K562 (cell line): ENCODE data around the gene PITPNM1. TPM values are rescaled to one million over a fixed set of nuclear protein-coding genes. Genes with fewer than 3 reads are reported as not detected.

Experiments
- ATAC-seq: fragments of 200-7000 bp; cut with Tn5 transposase; 3 replicates; pipeline ENCODE4 v1.9.1; 2020; ENCODE audit warnings: moderate library complexity
- BruUV-seq: library from RNA; stranded (reverse); fragments of 400-500 nt; replicated peaks from 2 replicates; lab custom pipeline; 2021; lab: Mats Ljungman, UMichigan
- CTCF ChIA-PET: fragments of 300-600 bp; formaldehyde crosslinking; extraction: SDS; loops from one replicate; lab custom pipeline; 2021; ENCODE audit warnings: low intra/inter-chr PET ratio; lab: Yijun Ruan, JAX
- POLR2A ChIA-PET: fragments of 300-600, 350-650 bp; sonication (Branson Sonifier 250); formaldehyde crosslinking; extraction: SDS; loops from one replicate; lab custom pipeline; 2021; ENCODE audit warnings: antibody characterized with exemption, inconsistent platforms; lab: Yijun Ruan, JAX
- DNase-seq, 4 experiments: peaks; one replicate each; pipeline versions ENCODE4 v3.0.0 to v3.0.0-alpha.2; 2011 to 2018; ENCODE audit warnings: low spot score in 3 of 4, mixed read lengths in 3 of 4; ENCODE audit errors: extremely low read depth in 1 of 4
- FAIRE-seq: peaks from 2 replicates; lab custom pipeline; 2011; peaks lifted over from hg19 to GRCh38; lab: Jason Lieb, UNC
- H2AFZ ChIP-seq: 2 replicates; pipeline ENCODE4 v1.6.0; 2011; ENCODE audit warnings: low read depth, low read length, control low read depth, inconsistent platforms
- H3K27ac ChIP-seq: fragments of 200-600 bp; 3 replicates; pipeline ENCODE4 v1.8.0; 2011; ENCODE audit warnings: low read depth, mild to moderate bottlenecking, control low read depth, inconsistent platforms, low read length, moderate library complexity, mixed read lengths; ENCODE audit errors: extremely low read depth
- H3K27me3 ChIP-seq, 2 experiments: fragments of 300-600 bp in 1 of 2; 2 replicates in 1 of 2; 3 replicates in 1 of 2; pipeline versions ENCODE4 v1.6.0 to v1.8.0; 2011; ENCODE audit warnings: inconsistent platforms in 2 of 2, low read length in 2 of 2, mild to moderate bottlenecking in 1 of 2, mixed read lengths in 1 of 2, moderate library complexity in 1 of 2; ENCODE audit not compliant: control insufficient read depth in 2 of 2, insufficient read depth in 2 of 2
- H3K36me3 ChIP-seq: fragments of 300-600 bp; 3 replicates; pipeline ENCODE4 v1.8.0; 2011; ENCODE audit warnings: mild to moderate bottlenecking, low read length, inconsistent platforms; ENCODE audit not compliant: control insufficient read depth, insufficient read depth
- H3K4me1 ChIP-seq, 2 experiments: fragments of 200-600 bp in 1 of 2; replicated peaks in 1 of 2; 2 replicates in 1 of 2; 3 replicates in 1 of 2; pipeline versions ENCODE4 v1.5.1 to v1.8.0; 2011; ENCODE audit warnings: inconsistent platforms in 2 of 2, low read length in 2 of 2, mild to moderate bottlenecking in 1 of 2, mixed read lengths in 1 of 2, moderate library complexity in 1 of 2; ENCODE audit not compliant: control insufficient read depth in 2 of 2, insufficient read depth in 2 of 2
- H3K4me2 ChIP-seq: 2 replicates; pipeline ENCODE4 v1.6.1; 2011; ENCODE audit warnings: low read length, control low read depth, inconsistent platforms, mixed read lengths; ENCODE audit not compliant: insufficient read depth
- H3K4me3 ChIP-seq: fragments of 200-600 bp; sonication (generic), shearing (Covaris generic); 2 replicates; pipeline ENCODE4 v1.5.1; 2016; ENCODE audit warnings: control low read depth, inconsistent platforms
- H3K79me2 ChIP-seq: fragments of 200-600 bp; 3 replicates; pipeline ENCODE4 v1.8.0; 2011; ENCODE audit warnings: low read length, inconsistent platforms; ENCODE audit not compliant: control insufficient read depth, insufficient read depth
- H3K9ac ChIP-seq, 2 experiments: 2 replicates each; pipeline versions ENCODE4 v1.6.0 to v1.6.1; 2011; ENCODE audit warnings: low read depth in 2 of 2, low read length in 2 of 2, control low read depth in 1 of 2, inconsistent platforms in 1 of 2, mild to moderate bottlenecking in 1 of 2, mixed read lengths in 1 of 2; ENCODE audit not compliant: insufficient read depth in 1 of 2
- H3K9me1 ChIP-seq: one replicate; pipeline ENCODE4 v1.6.0; 2011; ENCODE audit warnings: inconsistent platforms, mild to moderate bottlenecking, low read length, moderate library complexity; ENCODE audit not compliant: control insufficient read depth, insufficient read depth
- H3K9me3 ChIP-seq: replicated peaks from 2 replicates; pipeline ENCODE4 v1.5.1; 2011; ENCODE audit warnings: low read depth, low read length, inconsistent platforms; ENCODE audit not compliant: control insufficient read depth, insufficient read depth
- H4K20me1 ChIP-seq: replicated peaks from 2 replicates; pipeline ENCODE4 v1.6.1; 2011; ENCODE audit warnings: low read length, inconsistent platforms, mixed read lengths; ENCODE audit not compliant: control insufficient read depth, insufficient read depth
- ATF6 ChIP-seq: sonication (generic); formaldehyde crosslinking; IDR thresholded peaks from 2 replicates; pipeline ENCODE4 v1.4.0; 2020; ENCODE audit warnings: mild to moderate bottlenecking, missing genetic modification reagents
- BACH1 ChIP-seq: fragments of 200-800 bp; sonication (Bioruptor generic); IDR thresholded peaks from 2 replicates; pipeline ENCODE4 v1.6.1; 2016; ENCODE audit warnings: missing genetic modification characterization, missing compliant biosample characterization
- CEBPB ChIP-seq: fragments of 450-650 bp; IDR thresholded peaks from 2 replicates; pipeline ENCODE4 v1.6.1; 2016; ENCODE audit warnings: missing genetic modification characterization, missing compliant biosample characterization
- DNMT1 ChIP-seq: fragments of 450-650 bp; IDR thresholded peaks from 2 replicates; pipeline ENCODE4 v1.6.1; 2016; ENCODE audit warnings: antibody characterized with exemption, mild to moderate bottlenecking
- EP300 ChIP-seq: IDR thresholded peaks from 2 replicates; pipeline ENCODE4 v1.6.1; 2012; ENCODE audit warnings: low read length, improper control_type of control experiment
- ETS1 ChIP-seq: conservative IDR thresholded peaks from 2 replicates; pipeline ENCODE4 v1.6.1; 2011; ENCODE audit warnings: low read depth, mild to moderate bottlenecking, low read length; ENCODE audit not compliant: control insufficient read depth
- HCFC1 ChIP-seq: IDR thresholded peaks from 2 replicates; pipeline ENCODE4 v1.6.1; 2012; ENCODE audit warnings: low read depth, low read length, improper control_type of control experiment
- LARP7 ChIP-seq: fragments of 450-650 bp; IDR thresholded peaks from 2 replicates; pipeline ENCODE4 v1.6.1; 2016
- MAFF ChIP-seq: IDR thresholded peaks from 2 replicates; pipeline ENCODE4 v1.6.1; 2012; ENCODE audit warnings: low read length, improper control_type of control experiment
- MAZ ChIP-seq, 2 experiments: fragments of 450-650 bp in 1 of 2; sonication (generic) in 1 of 2; formaldehyde crosslinking; IDR thresholded peaks in 1 of 2; conservative IDR thresholded peaks in 1 of 2; 2 replicates each; pipeline versions ENCODE4 v1.4.0 to v1.5.0; 2020; ENCODE audit warnings: mild to moderate bottlenecking in 1 of 2, missing genetic modification reagents in 1 of 2
- NFIX ChIP-seq: fragments of 250-450 bp; sonication (Bioruptor Pico); IDR thresholded peaks from 2 replicates; pipeline ENCODE4 v1.4.0; 2020; ENCODE audit warnings: low read depth, mild to moderate bottlenecking, moderate library complexity
- NR2C1 ChIP-seq, 2 experiments: fragments of 450-650 bp; IDR thresholded peaks; 2 replicates each; pipeline ENCODE4 v1.6.1; 2017; ENCODE audit warnings: mild to moderate bottlenecking in 2 of 2, antibody characterized with exemption in 1 of 2, inconsistent platforms in 1 of 2, missing compliant biosample characterization in 1 of 2, missing genetic modification characterization in 1 of 2
- ZFPM2 ChIP-seq: fragments of 250-450 bp; sonication (Bioruptor Pico); IDR thresholded peaks from 2 replicates; pipeline ENCODE4 v1.5.1; 2022; ENCODE audit warnings: mild to moderate bottlenecking
- ZNF408 ChIP-seq: fragments of 250-450 bp; sonication (Bioruptor Pico); IDR thresholded peaks from 2 replicates; pipeline ENCODE4 v1.4.0; 2020; ENCODE audit warnings: low read depth, mild to moderate bottlenecking, moderate library complexity
- ZSCAN29 ChIP-seq: fragments of 450-650 bp; IDR thresholded peaks from 2 replicates; pipeline ENCODE4 v1.6.1; 2017
- WGBS: fragments of 100-300 bp; shearing (Covaris generic); methylation state at CpG from one replicate; pipeline ENCODE4 v1.1.6; 2016; ENCODE audit warnings: low coverage, mixed read lengths; ENCODE audit not compliant: insufficient coverage; ENCODE audit errors: missing lambda C conversion rate; 5-methylcytosine and 5-hydroxymethylcytosine counted together
- in situ Hi-C: fragments of 300-500 bp; cut with MboI; formaldehyde crosslinking; loops from 4 replicates; pipeline ENCODE4 v1.15.0; 2018; ENCODE audit warnings: inconsistent platforms, mixed read lengths
- intact Hi-C: fragments of 100-400 bp; cut with micrococcal nuclease; formaldehyde crosslinking; loops from 2 replicates; pipeline ENCODE4 v1.14.2; 2022
- polyA plus RNA-seq, 8 experiments: library from polyadenylated mRNA; depleted of rRNA in 4 of 8; stranded (reverse) in 5 of 8; unstranded in 3 of 8; fragments of >200 nt; fragmentation: Nextera tagmentation in 2 of 8; fragmentation: Illumina TruSeq in 1 of 8; extraction: Ambion mirVana in 2 of 8; extraction: Trizol in 1 of 8; gene quantifications; 2 replicates each; pipeline versions ENCODE4 v1.2.1 to v1.2.3, GENCODE V29; 2011 to 2014; ENCODE audit warnings: inconsistent platforms in 1 of 8, missing spikeins in 1 of 8
- total RNA-seq, 7 experiments: library from RNA; depleted of rRNA in 6 of 7; stranded (reverse); fragments of >200 nt in 6 of 7; fragmentation: Illumina TruSeq in 2 of 7; extraction: Trizol in 2 of 7; gene quantifications; 2 replicates each; pipeline versions ENCODE4 v1.2.1 to v1.2.3, GENCODE V29; 2011 to 2021; ENCODE audit warnings: low replicate concordance in 1 of 7
- TF ChIP-seq, protein P1 (sequence below): fragments of 250-450 bp; sonication (Bioruptor Pico); IDR thresholded peaks from 2 replicates; pipeline ENCODE4 v1.9.0; 2021; ENCODE audit warnings: mild to moderate bottlenecking, inconsistent platforms

The PITPNM1 gene
- total and polyA plus RNA-seq, 9 of the 15 experiments (the other 6 are each of a cell fraction or from before 2014, with no cell fraction given): 0.11 to 53.7 (median 16.0) TPM

DNA sequence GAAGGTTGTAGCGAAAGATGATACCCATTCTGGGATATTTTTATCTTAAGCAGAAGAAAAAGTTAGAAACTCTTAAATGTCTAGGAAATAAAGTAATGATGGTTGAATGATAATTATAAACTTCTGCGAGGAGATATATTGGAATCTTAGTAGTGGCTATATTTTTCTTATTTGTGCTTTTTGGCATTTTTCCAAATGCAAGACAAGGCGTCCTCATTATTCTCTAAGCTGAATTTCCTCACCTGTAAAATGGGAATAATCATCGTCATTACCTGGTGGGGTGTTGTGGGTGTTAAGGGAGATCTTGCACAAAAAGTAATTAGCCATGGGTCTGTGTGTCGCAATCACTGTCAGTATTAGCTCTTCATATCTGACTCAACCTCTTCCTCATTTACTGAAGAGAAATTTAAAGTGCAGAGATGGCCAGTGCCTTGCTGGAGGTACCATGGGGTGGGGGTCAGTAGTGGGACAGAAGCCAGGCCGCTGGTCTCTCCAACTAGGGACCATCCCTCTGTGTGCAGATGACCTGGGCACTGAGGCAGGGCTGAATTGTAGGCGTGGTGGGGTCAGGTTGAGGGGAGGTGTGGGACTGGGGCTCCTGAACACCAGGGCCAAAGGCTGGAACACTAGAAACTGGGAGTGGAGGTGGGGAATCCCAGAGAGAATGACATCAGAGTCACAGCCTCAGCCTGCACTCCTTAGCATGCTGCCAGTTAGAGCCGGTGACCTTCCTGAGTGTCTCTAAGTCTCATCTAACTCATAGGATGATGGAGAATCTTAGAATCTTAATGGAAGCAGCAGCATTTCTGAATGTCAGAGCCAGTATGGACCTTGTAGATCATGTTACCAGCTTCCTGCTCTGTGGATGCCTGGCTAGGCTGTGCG is 4.1 kb downstream of the PITPNM1 start (continued):
- TF ChIP-seq NFIX (peak; percentile 30; the same call in 1 of the 2 replicates), CEBPB (peak; percentile 97)
- TF ChIP-seq, protein P1, sequence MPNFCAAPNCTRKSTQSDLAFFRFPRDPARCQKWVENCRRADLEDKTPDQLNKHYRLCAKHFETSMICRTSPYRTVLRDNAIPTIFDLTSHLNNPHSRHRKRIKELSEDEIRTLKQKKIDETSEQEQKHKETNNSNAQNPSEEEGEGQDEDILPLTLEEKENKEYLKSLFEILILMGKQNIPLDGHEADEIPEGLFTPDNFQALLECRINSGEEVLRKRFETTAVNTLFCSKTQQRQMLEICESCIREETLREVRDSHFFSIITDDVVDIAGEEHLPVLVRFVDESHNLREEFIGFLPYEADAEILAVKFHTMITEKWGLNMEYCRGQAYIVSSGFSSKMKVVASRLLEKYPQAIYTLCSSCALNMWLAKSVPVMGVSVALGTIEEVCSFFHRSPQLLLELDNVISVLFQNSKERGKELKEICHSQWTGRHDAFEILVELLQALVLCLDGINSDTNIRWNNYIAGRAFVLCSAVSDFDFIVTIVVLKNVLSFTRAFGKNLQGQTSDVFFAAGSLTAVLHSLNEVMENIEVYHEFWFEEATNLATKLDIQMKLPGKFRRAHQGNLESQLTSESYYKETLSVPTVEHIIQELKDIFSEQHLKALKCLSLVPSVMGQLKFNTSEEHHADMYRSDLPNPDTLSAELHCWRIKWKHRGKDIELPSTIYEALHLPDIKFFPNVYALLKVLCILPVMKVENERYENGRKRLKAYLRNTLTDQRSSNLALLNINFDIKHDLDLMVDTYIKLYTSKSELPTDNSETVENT: no peak

DNA sequence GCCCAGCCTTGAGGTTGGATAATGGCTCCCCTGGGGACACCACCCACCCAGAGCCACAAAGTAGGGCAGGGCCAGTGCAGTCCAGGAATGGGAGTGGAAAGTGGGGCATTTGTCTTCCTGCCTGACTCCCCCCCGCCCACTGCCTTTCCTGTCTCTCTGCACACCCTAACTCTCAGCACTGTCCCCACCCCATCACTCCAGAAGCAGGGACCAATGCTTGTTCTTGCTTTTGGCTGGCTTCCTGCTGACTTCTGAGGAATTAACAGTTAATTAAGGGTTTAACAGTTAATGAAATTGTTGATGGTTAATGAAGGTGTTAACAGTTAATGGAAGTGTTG is 4.7 kb downstream of the PITPNM1 start:
- no peak overlapping the region for H3K9ac ChIP-seq
- DNase-seq (no peak), ATAC-seq (no peak), FAIRE-seq (no peak)
- H2AFZ ChIP-seq: no peak overlapping the region
- intact Hi-C loops: no loop called here
- H3K4me3 ChIP-seq: no peak overlapping the region
- no peaks in the 10 kb centered on the region for H4K20me1 ChIP-seq
- no TSS peak for BruUV-seq
- no peaks in the 10 kb centered on the region for H3K9me3 ChIP-seq
- peaks cover 6% of the 10 kb centered on the region for H3K9me1 ChIP-seq
- H3K36me3 ChIP-seq: peaks cover 70% of the 10 kb centered on the region; the same call in 2 of the 3 replicates
- no peaks in the 10 kb centered on the region for H3K27me3 ChIP-seq
- in situ Hi-C loops: no loop called here
- no peak overlapping the region for H3K27ac ChIP-seq
- peaks cover 13% of the 10 kb centered on the region; the same call in 2 of the 3 replicates for H3K79me2 ChIP-seq
- CTCF ChIA-PET: no interaction called here
- H3K4me1 ChIP-seq: peaks cover 5 to 64% of the 10 kb centered on the region in 2 experiments
- H3K4me2 ChIP-seq: no peak overlapping the region
- POLR2A ChIA-PET: interaction anchor here (1.7 kb wide), 1 partner anchor 8 kb away, joined by 5 read pairs; no protein-coding TSS in a partner anchor
- 100% methylated on average over 1 of the region's 1 CpG for whole genome bisulfite sequencing
- TF ChIP-seq MAZ (CRISPR knock-in tag; conservative IDR thresholded peaks at IDR 0.05 in 1 of 2, IDR thresholded peaks at IDR 0.05 in 1 of 2) (no peak), ETS1 (no peak), ZFPM2 (CRISPR knock-in tag) (no peak), ZSCAN29 (no peak), DNMT1 (no peak), NR2C1 (IDR thresholded peaks at IDR 0.05) (no peak), NR2C1 (tag; IDR thresholded peaks at IDR 0.05) (no peak), ATF6 (no peak), ZNF408 (no peak), MAFF (no peak), EP300 (no peak), BACH1 (tag) (no peak), LARP7 (no peak), HCFC1 (no peak)
